Mesothelial cell of epicardium (in vitro differentiated cells): ENCODE results near the gene TMEM37. TPM values are rescaled to one million over a fixed set of nuclear protein-coding genes. Genes with fewer than 3 reads are reported as not detected.

Source experiments
- DNase-seq, 2 experiments: peaks; one replicate each; pipeline ENCODE4 v3.0.0; 2021; ENCODE audit warnings: low spot score in 2 of 2; ENCODE audit not compliant: unreplicated experiment in 2 of 2
- H3K27ac Mint-ChIP-seq: 2 replicates; pipeline ENCODE4 v1.8.0; 2021; ENCODE audit warnings: mixed read lengths
- H3K27me3 Mint-ChIP-seq: 2 replicates; pipeline ENCODE4 v1.8.0; 2021; ENCODE audit warnings: low read depth, mixed read lengths
- H3K36me3 Mint-ChIP-seq: 2 replicates; pipeline ENCODE4 v1.8.0; 2021; ENCODE audit warnings: mixed read lengths
- H3K4me1 Mint-ChIP-seq: 2 replicates; pipeline ENCODE4 v1.8.0; 2021; ENCODE audit warnings: mixed read lengths
- H3K4me3 Mint-ChIP-seq: 2 replicates; pipeline ENCODE4 v1.8.0; 2021; ENCODE audit warnings: mild to moderate bottlenecking, moderate library complexity, mixed read lengths
- H3K9me3 Mint-ChIP-seq: 2 replicates; pipeline ENCODE4 v1.8.0; 2021; ENCODE audit warnings: mixed read lengths
- total RNA-seq: library from RNA; stranded (reverse); gene quantifications from 3 replicates; pipeline ENCODE4 v1.2.1, GENCODE V29; 2021
- TF ChIP-seq, protein P1 (sequence below): fragments of 200-600 bp; sonication (generic); IDR thresholded peaks from one replicate; pipeline ENCODE4 v1.5.0; 2021; ENCODE audit warnings: antibody characterized with exemption; ENCODE audit not compliant: unreplicated experiment

The TMEM37 gene
- total RNA-seq, 1 donor from 2014 or later = 11.9 TPM

DNA sequence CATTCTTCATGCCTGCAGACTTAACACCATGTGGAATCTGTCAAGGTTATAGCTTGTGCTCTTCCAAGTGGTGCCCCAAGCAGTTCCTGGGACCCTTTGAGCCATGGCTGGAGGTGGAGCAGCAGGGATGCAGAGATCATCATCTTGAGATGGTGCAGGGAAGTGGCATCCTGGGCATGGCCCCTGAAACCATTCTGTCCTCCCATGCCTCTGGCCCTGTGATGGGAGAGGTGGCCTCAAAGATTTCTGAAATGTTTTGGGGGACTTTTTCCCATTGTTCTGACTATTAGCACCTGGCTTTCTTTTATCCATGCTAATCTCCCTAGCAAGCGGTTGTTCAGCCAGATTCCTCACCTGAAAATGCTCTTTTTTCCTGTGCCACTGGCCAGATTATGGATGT is 10.3 kb upstream of the TMEM37 start:
- H3K9me3 Mint-ChIP-seq = peaks cover 11% of the 10 kb centered on the region
- no peak for DNase-seq
- H3K4me3 Mint-ChIP-seq = no peak overlapping the region
- TF ChIP-seq, protein P1, sequence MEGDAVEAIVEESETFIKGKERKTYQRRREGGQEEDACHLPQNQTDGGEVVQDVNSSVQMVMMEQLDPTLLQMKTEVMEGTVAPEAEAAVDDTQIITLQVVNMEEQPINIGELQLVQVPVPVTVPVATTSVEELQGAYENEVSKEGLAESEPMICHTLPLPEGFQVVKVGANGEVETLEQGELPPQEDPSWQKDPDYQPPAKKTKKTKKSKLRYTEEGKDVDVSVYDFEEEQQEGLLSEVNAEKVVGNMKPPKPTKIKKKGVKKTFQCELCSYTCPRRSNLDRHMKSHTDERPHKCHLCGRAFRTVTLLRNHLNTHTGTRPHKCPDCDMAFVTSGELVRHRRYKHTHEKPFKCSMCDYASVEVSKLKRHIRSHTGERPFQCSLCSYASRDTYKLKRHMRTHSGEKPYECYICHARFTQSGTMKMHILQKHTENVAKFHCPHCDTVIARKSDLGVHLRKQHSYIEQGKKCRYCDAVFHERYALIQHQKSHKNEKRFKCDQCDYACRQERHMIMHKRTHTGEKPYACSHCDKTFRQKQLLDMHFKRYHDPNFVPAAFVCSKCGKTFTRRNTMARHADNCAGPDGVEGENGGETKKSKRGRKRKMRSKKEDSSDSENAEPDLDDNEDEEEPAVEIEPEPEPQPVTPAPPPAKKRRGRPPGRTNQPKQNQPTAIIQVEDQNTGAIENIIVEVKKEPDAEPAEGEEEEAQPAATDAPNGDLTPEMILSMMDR = no peak
- no peaks in the 10 kb centered on the region for H3K36me3 Mint-ChIP-seq
- no peaks in the 10 kb centered on the region for H3K27me3 Mint-ChIP-seq
- H3K4me1 Mint-ChIP-seq = peaks cover 7% of the 10 kb centered on the region
- H3K27ac Mint-ChIP-seq = no peak overlapping the region

DNA sequence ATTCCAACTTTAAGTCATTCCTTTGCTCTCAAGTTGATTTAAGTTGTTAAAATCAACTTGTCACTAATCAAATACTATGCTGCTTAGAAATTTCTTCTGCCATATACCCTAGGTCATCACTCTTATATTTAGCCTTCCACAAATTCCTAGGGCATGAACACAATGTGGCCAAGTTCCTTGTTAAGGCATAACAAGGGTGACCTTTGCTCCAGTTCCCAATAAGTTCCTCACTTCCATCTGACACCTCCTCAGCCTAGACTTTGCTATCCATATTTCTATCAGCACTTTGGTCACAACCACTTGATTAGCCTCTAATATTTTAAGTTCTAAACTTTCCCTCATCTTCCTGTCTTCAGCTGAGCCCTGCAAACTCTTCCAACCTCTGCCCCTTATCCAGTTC is 9.9 kb upstream of the TMEM37 start:
- no peaks in the 10 kb centered on the region for H3K27me3 Mint-ChIP-seq
- peaks cover 9% of the 10 kb centered on the region for H3K4me1 Mint-ChIP-seq

DNA sequence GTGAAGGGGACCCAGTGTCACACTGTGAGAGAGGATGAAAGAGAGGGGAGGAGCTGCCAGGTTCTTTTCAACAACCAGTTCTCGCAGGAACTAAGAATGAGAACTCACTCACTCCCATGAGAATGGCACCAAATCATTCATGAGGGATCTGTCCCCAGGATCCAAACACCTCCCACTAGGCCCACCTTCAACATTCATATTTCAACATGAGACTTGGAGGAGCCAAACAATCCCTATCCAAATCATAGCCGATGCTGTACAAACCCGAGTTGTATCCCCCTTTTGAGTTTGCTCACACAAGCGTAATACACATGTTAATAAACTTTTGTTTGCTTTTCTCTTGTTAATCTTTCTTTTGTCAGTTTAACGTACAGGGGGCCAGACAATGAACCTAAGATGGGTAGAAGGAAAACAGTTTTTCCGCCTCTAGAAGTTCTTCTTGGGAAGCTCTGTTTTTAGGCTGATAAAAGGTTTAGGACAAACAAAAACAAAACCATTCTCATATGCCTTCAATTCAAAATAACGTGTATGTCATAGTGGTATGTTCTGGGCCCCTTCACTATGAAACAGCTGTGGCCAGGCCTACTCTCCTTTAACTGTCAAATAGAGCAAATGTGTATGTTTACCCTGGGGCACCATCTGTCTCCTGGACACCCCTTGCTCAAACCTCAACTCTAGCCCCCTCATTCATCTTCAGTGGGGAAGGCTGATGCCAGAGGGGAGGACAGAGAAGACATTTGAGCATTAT is 9.1 kb upstream of the TMEM37 start:
- no peaks in the 10 kb centered on the region for H3K27me3 Mint-ChIP-seq
- TF ChIP-seq, protein P1 = no peak
- no peaks in the 10 kb centered on the region for H3K36me3 Mint-ChIP-seq
- H3K4me1 Mint-ChIP-seq = peaks cover 12% of the 10 kb centered on the region
- no peak for DNase-seq
- H3K9me3 Mint-ChIP-seq = peaks cover 11% of the 10 kb centered on the region
- no peak overlapping the region for H3K4me3 Mint-ChIP-seq
- H3K27ac Mint-ChIP-seq = no peak overlapping the region

More for the DNA sequence above, 9.9 kb upstream of the TMEM37 start:
- Mint-ChIP-seq H3K27ac (no peak overlapping the region), H3K36me3 (no peaks in the 10 kb centered on the region), H3K4me3 (no peak overlapping the region), H3K9me3 (peaks cover 11% of the 10 kb centered on the region)
- DNase-seq = no peak
- TF ChIP-seq, protein P1 = no peak

DNA sequence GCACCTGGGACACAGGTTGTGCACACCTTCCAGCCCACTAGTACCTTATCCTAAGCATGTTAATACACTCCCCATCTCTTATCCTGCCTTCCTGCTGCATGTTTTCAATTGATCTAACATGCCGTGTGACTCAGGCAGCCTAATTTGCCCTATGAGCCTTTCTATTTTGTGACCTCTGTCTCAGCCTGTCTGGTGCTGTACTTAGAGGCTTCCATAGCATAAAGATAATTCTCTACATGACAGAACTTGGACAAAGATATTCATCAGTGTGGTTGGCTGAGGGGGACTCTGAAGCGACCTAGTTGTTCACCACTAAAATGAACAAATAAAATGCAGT is 8.6 kb upstream of the TMEM37 start:
- Mint-ChIP-seq H3K4me1 (peaks cover 12% of the 10 kb centered on the region), H3K27me3 (peaks cover 2% of the 10 kb centered on the region), H3K9me3 (peaks cover 11% of the 10 kb centered on the region), H3K4me3 (no peak overlapping the region), H3K27ac (no peak overlapping the region), H3K36me3 (no peaks in the 10 kb centered on the region)
- TF ChIP-seq, protein P1 = no peak
- DNase-seq = no peak

DNA sequence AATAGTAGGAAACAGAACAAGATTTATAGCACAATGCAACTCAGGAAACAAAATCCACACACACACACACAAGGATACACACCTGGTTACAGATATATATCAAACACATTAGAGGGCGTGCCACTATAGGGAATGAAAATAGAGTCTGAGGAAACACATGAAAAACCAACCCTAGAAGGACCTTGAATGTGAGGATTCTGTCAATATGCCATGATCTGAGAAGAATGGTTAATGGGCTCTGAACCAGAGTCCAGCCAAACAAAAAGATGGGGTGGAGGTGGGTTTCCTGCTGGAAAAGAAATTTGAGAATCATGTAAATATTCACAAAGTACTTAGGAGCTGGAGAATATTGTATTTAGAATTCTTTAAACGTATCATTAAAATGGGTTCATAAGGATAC is 7.8 kb upstream of the TMEM37 start:
- DNase-seq = no peak
- no peak overlapping the region for H3K27ac Mint-ChIP-seq
- H3K36me3 Mint-ChIP-seq = no peaks in the 10 kb centered on the region
- TF ChIP-seq, protein P1 = no peak
- H3K4me1 Mint-ChIP-seq = peaks cover 12% of the 10 kb centered on the region
- H3K27me3 Mint-ChIP-seq = peaks cover 2% of the 10 kb centered on the region
- no peak overlapping the region for H3K4me3 Mint-ChIP-seq
- H3K9me3 Mint-ChIP-seq = peaks cover 11% of the 10 kb centered on the region
